Caco-2 (cell line): ENCODE measurements around the gene C20orf96. TPM values are rescaled to one million over a fixed set of nuclear protein-coding genes. Genes with fewer than 3 reads are reported as not detected.

ENCODE experiments used
- BruUV-seq: library from RNA; stranded (reverse); fragments of 400-500 nt; replicated peaks from 2 replicates; lab custom pipeline; 2021; lab: Mats Ljungman, UMichigan
- CTCF ChIA-PET: fragments of 300-600 bp; sonication (Branson Sonifier 250); formaldehyde crosslinking; loops from one replicate; lab custom pipeline; 2022; ENCODE audit warnings: antibody characterized with exemption; lab: Charles Lee
- POLR2A ChIA-PET: fragments of 300-600 bp; sonication (Branson Sonifier 250); formaldehyde crosslinking; loops from one replicate; lab custom pipeline; 2022; ENCODE audit warnings: antibody characterized with exemption; lab: Charles Lee
- DNase-seq, 2 experiments: peaks; one replicate each; pipeline versions ENCODE4 v3.0.0 to v3.0.0-alpha.2; 2020 to 2022
- H3K27me3 ChIP-seq: replicated peaks from 2 replicates; pipeline ENCODE4 v1.6.0; 2011; ENCODE audit warnings: low read length; ENCODE audit not compliant: control insufficient read depth, insufficient read depth
- H3K36me3 ChIP-seq: 2 replicates; pipeline ENCODE4 v1.5.1; 2011; ENCODE audit warnings: low read length; ENCODE audit not compliant: control insufficient read depth, insufficient read depth
- H3K4me1 ChIP-seq: fragments of 250-450 bp; sonication (Bioruptor Pico); 2 replicates; pipeline ENCODE4 v1.5.1; 2020; ENCODE audit warnings: mild to moderate bottlenecking
- H3K4me3 ChIP-seq: 2 replicates; pipeline ENCODE4 v1.5.1; 2011; ENCODE audit warnings: low read depth, mild to moderate bottlenecking, control low read depth, low read length
- H3K9me3 ChIP-seq: fragments of 250-450 bp; sonication (Bioruptor Pico); 2 replicates; pipeline ENCODE4 v1.5.1; 2020; ENCODE audit warnings: mild to moderate bottlenecking, moderate library complexity
- H3K27ac Mint-ChIP-seq: one replicate; pipeline ENCODE4 v1.8.0; 2022; ENCODE audit warnings: mixed read lengths; ENCODE audit not compliant: unreplicated experiment
- H3K27me3 Mint-ChIP-seq: one replicate; pipeline ENCODE4 v1.8.0; 2022; ENCODE audit warnings: mixed read lengths; ENCODE audit not compliant: insufficient read depth, unreplicated experiment
- H3K36me3 Mint-ChIP-seq: one replicate; pipeline ENCODE4 v1.8.0; 2022; ENCODE audit warnings: mild to moderate bottlenecking, mixed read lengths; ENCODE audit not compliant: insufficient read depth, unreplicated experiment
- H3K4me1 Mint-ChIP-seq: one replicate; pipeline ENCODE4 v1.8.0; 2022; ENCODE audit warnings: low read depth, mixed read lengths; ENCODE audit not compliant: unreplicated experiment
- H3K4me3 Mint-ChIP-seq: one replicate; pipeline ENCODE4 v1.8.0; 2022; ENCODE audit warnings: mild to moderate bottlenecking, moderate library complexity, mixed read lengths; ENCODE audit not compliant: unreplicated experiment
- H3K9me3 Mint-ChIP-seq: one replicate; pipeline ENCODE4 v1.8.0; 2022; ENCODE audit warnings: mixed read lengths; ENCODE audit not compliant: unreplicated experiment
- CTCF ChIP-seq, 2 experiments: fragments of 200-600 bp in 1 of 2; IDR thresholded peaks; 1 replicate in 1 of 2; 2 replicates in 1 of 2; pipeline versions ENCODE4 v1.5.1 to v1.8.0; 2011 to 2022; ENCODE audit warnings: antibody characterized with exemption in 1 of 2, control low read depth in 1 of 2, inconsistent platforms in 1 of 2, low read depth in 1 of 2, low read length in 1 of 2, mild to moderate bottlenecking in 1 of 2, moderate library complexity in 1 of 2; ENCODE audit not compliant: insufficient read depth in 1 of 2, severe bottlenecking in 1 of 2, unreplicated experiment in 1 of 2
- intact Hi-C: fragments of 100-400 bp; cut with micrococcal nuclease; formaldehyde crosslinking; loops from one replicate; pipeline ENCODE4 v1.10.0; 2022; ENCODE audit not compliant: unreplicated experiment
- total RNA-seq: library from RNA; stranded (reverse); gene quantifications from 2 replicates; pipeline ENCODE4 v1.2.3, GENCODE V29; 2022

C20orf96 gene
- total RNA-seq, 1 experiment from 2014 or later = 11.5 TPM

- H3K9me3 ChIP-seq = no peaks in the 10 kb centered on the region
- no peak overlapping the region for H3K4me3 ChIP-seq
- Mint-ChIP-seq H3K4me1 (no peaks in the 10 kb centered on the region), H3K27ac (no peak overlapping the region), H3K27me3 (no peaks in the 10 kb centered on the region), H3K36me3 (no peaks in the 10 kb centered on the region), H3K9me3 (peaks cover 9% of the 10 kb centered on the region), H3K4me3 (no peak overlapping the region)
- ChIA-PET CTCF (no interaction called here), POLR2A (no interaction called here)
- DNase-seq = no peak
- H3K27me3 ChIP-seq = no peaks in the 10 kb centered on the region
- no peaks in the 10 kb centered on the region for H3K36me3 ChIP-seq
- H3K4me1 ChIP-seq = no peaks in the 10 kb centered on the region
- intact Hi-C loops = no loop called here
- no peak for TF ChIP-seq CTCF (IDR thresholded peaks at IDR 0.05; ENCODE audit: insufficient read depth in 1 of 2, low read depth in 1 of 2, low read length in 1 of 2, severe bottlenecking in 1 of 2, unreplicated experiment in 1 of 2)
- BruUV-seq = no TSS peak
These were observed 22.3 kb upstream of the C20orf96 start for GRCh38 chr20:312866-313265.

- no peak for TF ChIP-seq CTCF (IDR thresholded peaks at IDR 0.05; ENCODE audit: insufficient read depth in 1 of 2, low read depth in 1 of 2, low read length in 1 of 2, severe bottlenecking in 1 of 2, unreplicated experiment in 1 of 2)
- no peaks in the 10 kb centered on the region for H3K36me3 Mint-ChIP-seq
- H3K9me3 Mint-ChIP-seq = peaks cover 10% of the 10 kb centered on the region
- H3K27ac Mint-ChIP-seq = no peak overlapping the region
- Histone ChIP-seq H3K4me1 (no peaks in the 10 kb centered on the region), H3K27me3 (no peaks in the 10 kb centered on the region), H3K4me3 (no peak overlapping the region), H3K9me3 (no peaks in the 10 kb centered on the region), H3K36me3 (no peaks in the 10 kb centered on the region)
- no peak overlapping the region for H3K4me3 Mint-ChIP-seq
- intact Hi-C loops = no loop called here
- no peak for DNase-seq
- BruUV-seq = no TSS peak
- POLR2A ChIA-PET = no interaction called here
- CTCF ChIA-PET = no interaction called here
- no peaks in the 10 kb centered on the region for H3K27me3 Mint-ChIP-seq
- H3K4me1 Mint-ChIP-seq = no peaks in the 10 kb centered on the region
These were observed 21.5 kb upstream of the C20orf96 start for GRCh38 chr20:312067-312466.

GRCh38 chr20:311609-312008 lies 21.1 kb upstream of the C20orf96 start:
- CTCF ChIA-PET = no interaction called here
- BruUV-seq = no TSS peak
- no peak overlapping the region for H3K4me3 Mint-ChIP-seq
- H3K27ac Mint-ChIP-seq = no peak overlapping the region
- peaks cover 15% of the 10 kb centered on the region for H3K9me3 Mint-ChIP-seq
- Histone ChIP-seq H3K4me3 (no peak overlapping the region), H3K27me3 (no peaks in the 10 kb centered on the region), H3K4me1 (no peaks in the 10 kb centered on the region), H3K9me3 (no peaks in the 10 kb centered on the region), H3K36me3 (no peaks in the 10 kb centered on the region)
- no peak for TF ChIP-seq CTCF (IDR thresholded peaks at IDR 0.05; ENCODE audit: insufficient read depth in 1 of 2, low read depth in 1 of 2, low read length in 1 of 2, severe bottlenecking in 1 of 2, unreplicated experiment in 1 of 2)
- DNase-seq = no peak
- intact Hi-C loops = no loop called here
- no peaks in the 10 kb centered on the region for H3K4me1 Mint-ChIP-seq
- H3K27me3 Mint-ChIP-seq = no peaks in the 10 kb centered on the region
- H3K36me3 Mint-ChIP-seq = no peaks in the 10 kb centered on the region
- POLR2A ChIA-PET = no interaction called here
